PC-9 (cell line): ENCODE measurements around the gene CARD11. TPM values are rescaled to one million over a fixed set of nuclear protein-coding genes. Genes with fewer than 3 reads are reported as not detected.

Experiments used
- BruUV-seq: library from RNA; stranded (reverse); fragments of 400-500 nt; replicated peaks from 2 replicates; lab custom pipeline; 2021; lab: Mats Ljungman, UMichigan
- CTCF ChIA-PET: fragments of 300-600 bp; sonication (Branson Sonifier 250); formaldehyde crosslinking; loops from one replicate; lab custom pipeline; 2022; ENCODE audit warnings: antibody characterized with exemption; lab: Charles Lee
- POLR2A ChIA-PET: fragments of 300-600 bp; sonication (Branson Sonifier 250); formaldehyde crosslinking; loops from one replicate; lab custom pipeline; 2022; ENCODE audit warnings: antibody characterized with exemption; ENCODE audit not compliant: unreplicated experiment; lab: Charles Lee
- DNase-seq, 2 experiments: peaks; one replicate each; pipeline versions ENCODE4 v3.0.0 to v3.0.0-alpha.2; 2015 to 2022; ENCODE audit warnings: mixed read lengths in 1 of 2
- H2AFZ ChIP-seq: fragments of 200-600 bp; sonication (generic); 2 replicates; pipeline ENCODE4 v1.8.1; 2017; ENCODE audit warnings: antibody characterized with exemption
- H3F3A ChIP-seq: fragments of 200-600 bp; sonication (generic); 2 replicates; pipeline ENCODE4 v1.8.1; 2017; ENCODE audit warnings: antibody characterized with exemption, mild to moderate bottlenecking, low read depth; ENCODE audit not compliant: insufficient read depth
- H3K27ac ChIP-seq: fragments of 200-600 bp; sonication (generic); 2 replicates; pipeline ENCODE4 v1.6.1; 2016; ENCODE audit warnings: mixed run types
- H3K27me3 ChIP-seq: fragments of 200-600 bp; sonication (generic); 2 replicates; pipeline ENCODE4 v1.6.1; 2016; ENCODE audit warnings: low read depth, mixed run types; ENCODE audit not compliant: insufficient read depth
- H3K36me3 ChIP-seq: fragments of 200-600 bp; sonication (generic); 2 replicates; pipeline ENCODE4 v1.6.1; 2016; ENCODE audit warnings: low read depth, mixed run types
- H3K4me1 ChIP-seq: fragments of 200-600 bp; sonication (generic); replicated peaks from 2 replicates; pipeline ENCODE4 v1.6.1; 2016; ENCODE audit warnings: mixed run types; ENCODE audit not compliant: insufficient read depth
- H3K4me2 ChIP-seq: fragments of 200-600 bp; sonication (generic); 2 replicates; pipeline ENCODE4 v1.6.1; 2017; ENCODE audit warnings: mixed run types
- H3K4me3 ChIP-seq: fragments of 200-600 bp; sonication (generic); 2 replicates; pipeline ENCODE4 v1.6.1; 2016; ENCODE audit warnings: mixed run types
- H3K79me2 ChIP-seq: fragments of 200-600 bp; sonication (generic); 2 replicates; pipeline ENCODE4 v1.6.1; 2017; ENCODE audit warnings: low read depth, mixed run types
- H3K9me2 ChIP-seq: fragments of 200-600 bp; sonication (generic); 2 replicates; pipeline ENCODE4 v1.8.1; 2017; ENCODE audit warnings: mild to moderate bottlenecking; ENCODE audit not compliant: insufficient read depth
- H3K9me3 ChIP-seq: fragments of 200-600 bp; sonication (generic); 2 replicates; pipeline ENCODE4 v1.8.1; 2016; ENCODE audit warnings: low read depth; ENCODE audit not compliant: insufficient read depth
- H4K20me1 ChIP-seq: fragments of 200-600 bp; sonication (generic); 2 replicates; pipeline ENCODE4 v1.8.1; 2017; ENCODE audit not compliant: insufficient read depth
- CTCF ChIP-seq: fragments of 200-600 bp; sonication (generic); conservative IDR thresholded peaks from 2 replicates; pipeline ENCODE4 v1.6.1; 2017; ENCODE audit warnings: mixed run types, antibody characterized with exemption, mild to moderate bottlenecking, moderate library complexity
- EZH2 ChIP-seq: fragments of 200-600 bp; sonication (generic); IDR thresholded peaks from 2 replicates; pipeline ENCODE4 v1.8.0; 2017; ENCODE audit warnings: antibody characterized with exemption, low read depth
- intact Hi-C: fragments of 100-400 bp; cut with micrococcal nuclease; formaldehyde crosslinking; loops from one replicate; pipeline ENCODE4 v1.10.0; 2022; ENCODE audit not compliant: unreplicated experiment
- total RNA-seq: library from RNA; stranded (reverse); gene quantifications from 2 replicates; pipeline ENCODE4 v1.2.3, GENCODE V29; 2021

The CARD11 gene
- total RNA-seq, 1 experiment from 2014 or later = 62.6 TPM

GRCh38 chr7:2872296-2872874 is 171.3 kb downstream of the CARD11 start:
- DNase-seq = no peak
- no TSS peak for BruUV-seq
- Histone ChIP-seq H3K4me2 (no peak overlapping the region), H2AFZ (no peak overlapping the region), H3K9me3 (no peaks in the 10 kb centered on the region), H3K36me3 (no peaks in the 10 kb centered on the region), H4K20me1 (no peaks in the 10 kb centered on the region), H3K9me2 (no peaks in the 10 kb centered on the region), H3K27me3 (no peaks in the 10 kb centered on the region), H3K79me2 (no peaks in the 10 kb centered on the region), H3K4me3 (no peak overlapping the region), H3K4me1 (peaks cover 17% of the 10 kb centered on the region), H3K27ac (no peak overlapping the region), H3F3A (peaks cover 34% of the 10 kb centered on the region)
- intact Hi-C loops = loop anchor here (5.0 kb wide), 1 partner anchor 1760 kb away; no protein-coding TSS in a partner anchor
- ChIA-PET POLR2A (no interaction called here), CTCF (interaction anchor here (0.6 to 0.7 kb wide), 2 partner anchors 85 to 1870 kb away, joined by 3 read pairs; no protein-coding TSS in a partner anchor)
- no peak for TF ChIP-seq CTCF
- no peak for TF ChIP-seq EZH2

- intact Hi-C loops = loop anchor here (5.0 kb wide), 1 partner anchor 1762 kb away; no protein-coding TSS in a partner anchor
- POLR2A ChIA-PET = interaction anchor here (0.6 kb wide), 2 partner anchors 51 to 160 kb away, joined by 4 to 15 read pairs; no protein-coding TSS in a partner anchor
Measured at GRCh38 chr7:2870471-2870931, 173.2 kb downstream of the CARD11 start.

GRCh38 chr7:2869981-2870380 is 173.7 kb downstream of the CARD11 start:
- H2AFZ ChIP-seq = no peak overlapping the region
- no peak overlapping the region for H3K4me2 ChIP-seq
- ChIA-PET POLR2A (interaction anchor here (0.6 kb wide), 3 partner anchors 50 to 1857 kb away, joined by 4 to 15 read pairs (median 7); no protein-coding TSS in a partner anchor), CTCF (no interaction called here)
- H3K79me2 ChIP-seq = no peaks in the 10 kb centered on the region
- H3F3A ChIP-seq = peaks cover 29% of the 10 kb centered on the region
- H3K9me2 ChIP-seq = no peaks in the 10 kb centered on the region
- no peak for TF ChIP-seq CTCF
- no peak for TF ChIP-seq EZH2
- no peaks in the 10 kb centered on the region for H3K27me3 ChIP-seq
- no peak for DNase-seq
- no TSS peak for BruUV-seq
- H3K9me3 ChIP-seq = no peaks in the 10 kb centered on the region
- no peak overlapping the region for H3K27ac ChIP-seq
- no peaks in the 10 kb centered on the region for H4K20me1 ChIP-seq
- no peaks in the 10 kb centered on the region for H3K36me3 ChIP-seq
- intact Hi-C loops = loop anchor here (5.0 kb wide), 1 partner anchor 1762 kb away; no protein-coding TSS in a partner anchor
- H3K4me1 ChIP-seq = peaks cover 17% of the 10 kb centered on the region
- no peak overlapping the region for H3K4me3 ChIP-seq

More at GRCh38 chr7:2870471-2870931, 173.2 kb downstream of the CARD11 start:
- Histone ChIP-seq H3K4me2 (no peak overlapping the region), H2AFZ (no peak overlapping the region), H3K79me2 (no peaks in the 10 kb centered on the region), H4K20me1 (no peaks in the 10 kb centered on the region), H3K27ac (no peak overlapping the region), H3K4me3 (no peak overlapping the region), H3K9me3 (no peaks in the 10 kb centered on the region), H3K9me2 (no peaks in the 10 kb centered on the region), H3F3A (peaks cover 34% of the 10 kb centered on the region), H3K4me1 (peaks cover 17% of the 10 kb centered on the region), H3K36me3 (no peaks in the 10 kb centered on the region), H3K27me3 (no peaks in the 10 kb centered on the region)
- no TSS peak for BruUV-seq
- DNase-seq = peak; percentile 48 to 81
- TF ChIP-seq CTCF = no peak
- TF ChIP-seq EZH2 = no peak
- CTCF ChIA-PET = no interaction called here
